Panc1 (cell line): ENCODE results near the gene HEATR5A. TPM values are rescaled to one million over a fixed set of nuclear protein-coding genes. Genes with fewer than 3 reads are reported as not detected.

Experiments used
- ATAC-seq: fragments of 200-7000 bp; cut with Tn5 transposase; 2 replicates; pipeline ENCODE4 v1.9.1; 2020; ENCODE audit warnings: mild to moderate bottlenecking, moderate library complexity
- BruUV-seq: library from RNA; stranded (reverse); fragments of 400-500 nt; replicated peaks from 2 replicates; lab custom pipeline; 2021; lab: Mats Ljungman, UMichigan
- CTCF ChIA-PET: fragments of 300-600 bp; sonication (Branson Sonifier 250); formaldehyde crosslinking; loops from one replicate; lab custom pipeline; 2022; ENCODE audit warnings: antibody characterized with exemption; lab: Charles Lee
- POLR2A ChIA-PET: fragments of 300-600 bp; sonication (Branson Sonifier 250); formaldehyde crosslinking; loops from one replicate; lab custom pipeline; 2022; ENCODE audit warnings: antibody characterized with exemption; lab: Charles Lee
- DNase-seq: peaks from one replicate; pipeline ENCODE4 v3.0.0-alpha.2; 2010; ENCODE audit warnings: low read depth, low spot score
- H3K27ac ChIP-seq: 2 replicates; pipeline ENCODE4 v1.5.1; 2011; ENCODE audit warnings: mild to moderate bottlenecking, low read length, inconsistent platforms
- H3K27me3 ChIP-seq: fragments of 200-500 bp; sonication (Bioruptor generic); 2 replicates; pipeline ENCODE4 v1.6.0; 2014; ENCODE audit warnings: low read length, inconsistent platforms; ENCODE audit not compliant: control insufficient read depth, insufficient read depth
- H3K36me3 ChIP-seq: fragments of 200-500 bp; sonication (Bioruptor generic); 2 replicates; pipeline ENCODE4 v1.5.1; 2014; ENCODE audit warnings: inconsistent platforms, mild to moderate bottlenecking, low read length, moderate library complexity; ENCODE audit not compliant: control insufficient read depth, insufficient read depth
- H3K4me1 ChIP-seq: 2 replicates; pipeline ENCODE4 v1.5.1; 2011; ENCODE audit warnings: inconsistent platforms, mild to moderate bottlenecking, low read length, moderate library complexity; ENCODE audit not compliant: control insufficient read depth, insufficient read depth
- H3K4me3 ChIP-seq, 2 experiments: 2 replicates each; pipeline ENCODE4 v1.5.1; 2011 to 2012; ENCODE audit warnings: low read depth in 2 of 2, low read length in 2 of 2, mild to moderate bottlenecking in 2 of 2, inconsistent platforms in 1 of 2, moderate library complexity in 1 of 2
- H3K9me3 ChIP-seq: fragments of 200-500 bp; sonication (Bioruptor generic); 2 replicates; pipeline ENCODE4 v1.5.1; 2014; ENCODE audit warnings: low read depth, mild to moderate bottlenecking, inconsistent platforms, low read length, moderate library complexity; ENCODE audit not compliant: control insufficient read depth, insufficient read depth
- CTCF ChIP-seq: fragments of 450-650 bp; IDR thresholded peaks from 2 replicates; pipeline ENCODE4 v1.5.1; 2017; ENCODE audit warnings: mild to moderate bottlenecking
- POLR2AphosphoS5 ChIP-seq: IDR thresholded peaks from 2 replicates; pipeline ENCODE4 v1.6.1; 2012; ENCODE audit warnings: mild to moderate bottlenecking, low read depth, low read length, moderate library complexity
- REST ChIP-seq, 2 experiments: IDR thresholded peaks; 2 replicates each; pipeline ENCODE4 v1.6.1; 2011 to 2012; ENCODE audit warnings: low read depth in 2 of 2, control low read depth in 1 of 2, low read length in 1 of 2, mild to moderate bottlenecking in 1 of 2, moderate library complexity in 1 of 2; ENCODE audit not compliant: insufficient read depth in 1 of 2
- SIN3A ChIP-seq: IDR thresholded peaks from 2 replicates; pipeline ENCODE4 v1.6.1; 2012; ENCODE audit warnings: low read depth, mild to moderate bottlenecking, low read length, moderate library complexity, borderline replicate concordance; ENCODE audit not compliant: insufficient read depth
- TCF7L2 ChIP-seq: IDR thresholded peaks from 2 replicates; pipeline ENCODE4 v1.6.1; 2011; ENCODE audit warnings: mild to moderate bottlenecking, low read depth, low read length, inconsistent platforms
- in situ Hi-C: cut with HindIII; loops from 2 replicates; pipeline ENCODE4 v1.10.0; 2016; ENCODE audit warnings: low sequenced_read_pairs, low pct_unique_long_range_greater_than_20kb
- intact Hi-C: fragments of 100-400 bp; cut with micrococcal nuclease; formaldehyde crosslinking; loops from one replicate; pipeline ENCODE4 v1.10.0; 2022; ENCODE audit not compliant: unreplicated experiment
- total RNA-seq: library from RNA; stranded (reverse); gene quantifications from one replicate; pipeline ENCODE4 v1.2.1, GENCODE V29; 2021; ENCODE audit not compliant: unreplicated experiment

The HEATR5A gene
- total RNA-seq, 1 experiment from 2014 or later, result 22.0 TPM

- no peak overlapping the region for H3K27ac ChIP-seq
- H3K27me3 ChIP-seq, result no peaks in the 10 kb centered on the region
- in situ Hi-C loops, result no loop called here
- CTCF ChIA-PET, result no interaction called here
- POLR2A ChIA-PET, result no interaction called here
- DNase-seq (no peak), ATAC-seq (0 out of 2 replicates have a peak, but pooled peaks have one; percentile 38)
- TF ChIP-seq SIN3A (no peak), CTCF (no peak), POLR2AphosphoS5 (no peak), TCF7L2 (no peak), REST (IDR thresholded peaks at IDR 0.05; ENCODE audit: insufficient read depth in 1 of 2, low read depth in 2 of 2, low read length in 1 of 2) (no peak)
- peaks cover 6% of the 10 kb centered on the region; the same call in 1 of the 2 replicates for H3K4me1 ChIP-seq
- H3K9me3 ChIP-seq, result no peaks in the 10 kb centered on the region
- no peaks in the 10 kb centered on the region for H3K36me3 ChIP-seq
- intact Hi-C loops, result no loop called here
- BruUV-seq, result no TSS peak
- H3K4me3 ChIP-seq, result no peak overlapping the region
Measured at GRCh38 chr14:31414190-31414833, 6.0 kb downstream of the HEATR5A start.

GRCh38 chr14:31411218-31411727, 9.1 kb downstream of the HEATR5A start:
- no peaks in the 10 kb centered on the region for H3K27me3 ChIP-seq
- CTCF ChIA-PET, result no interaction called here
- no peak for TF ChIP-seq TCF7L2
- TF ChIP-seq SIN3A, result no peak
- TF ChIP-seq POLR2AphosphoS5, result no peak
- TF ChIP-seq CTCF, result no peak
- no peak for TF ChIP-seq REST (IDR thresholded peaks at IDR 0.05; ENCODE audit: insufficient read depth in 1 of 2, low read depth in 2 of 2, low read length in 1 of 2)
- BruUV-seq, result no TSS peak
- no peaks in the 10 kb centered on the region for H3K36me3 ChIP-seq
- POLR2A ChIA-PET, result no interaction called here
- H3K4me1 ChIP-seq, result 0 out of 2 replicates have a peak, but pooled peaks cover 4% of the 10 kb centered on the region
- H3K27ac ChIP-seq, result no peak overlapping the region
- intact Hi-C loops (no loop called here), in situ Hi-C loops (no loop called here)
- DNase-seq, result no peak
- no peak for ATAC-seq
- no peak overlapping the region for H3K4me3 ChIP-seq
- H3K9me3 ChIP-seq, result no peaks in the 10 kb centered on the region
